HG03175 (cell line): Measurements from ENCODE around the gene TTLL8.
"Not testable (repeated sequence)": the region's sequence is repeated elsewhere in the genome, so short reads cannot be mapped to it uniquely, and the experiment has no call there.

Source experiments
- ATAC-seq: cut with Tn5 transposase; IDR thresholded peaks from one replicate; pipeline ENCODE4 v1.9.1; 2021; ENCODE audit warnings: mild to moderate bottlenecking, moderate library complexity; ENCODE audit not compliant: unreplicated experiment

The TTLL8 gene

GRCh38 chr22:50058061-50058905, at the start of gene TTLL8:
Gene TTLL8, minus strand, starts transcription at chr22:50058298.
- ATAC-seq: no peak

GRCh38 chr22:50107529-50107928, 49.4 kb upstream of the TTLL8 start:
- no peak for ATAC-seq

- no peak for ATAC-seq
Observed at GRCh38 chr22:50105208-50106100, 47.4 kb upstream of the TTLL8 start.

GRCh38 chr22:50104141-50104544, 46.0 kb upstream of the TTLL8 start:
- ATAC-seq: no peak

- ATAC-seq: no peak
Observed at GRCh38 chr22:50102946-50103345, 44.8 kb upstream of the TTLL8 start.

GRCh38 chr22:50101870-50102565, 43.9 kb upstream of the TTLL8 start:
- no peak for ATAC-seq

GRCh38 chr22:50098052-50098451, 40.0 kb upstream of the TTLL8 start:
- ATAC-seq: no peak

- ATAC-seq: no peak
Observed at GRCh38 chr22:50092342-50092741, 34.2 kb upstream of the TTLL8 start.

- no peak for ATAC-seq
Observed at GRCh38 chr22:50091092-50091768, 33.1 kb upstream of the TTLL8 start.

- ATAC-seq: no peak
Observed at GRCh38 chr22:50090412-50090714, 32.3 kb upstream of the TTLL8 start.

- no peak for ATAC-seq
Observed at GRCh38 chr22:50089682-50090411, 31.7 kb upstream of the TTLL8 start, which contains the start of gene MOV10L1. Gene MOV10L1, plus strand, starts transcription at chr22:50090006. Its CDS starts 83 bp downstream, at chr22:50090089.

- no peak for ATAC-seq
Observed at GRCh38 chr22:50089231-50089630, 31.1 kb upstream of the TTLL8 start.

- no peak for ATAC-seq
Observed at GRCh38 chr22:50088096-50088495, 30.0 kb upstream of the TTLL8 start.

- no peak for ATAC-seq
Observed at GRCh38 chr22:50087646-50088045, 29.5 kb upstream of the TTLL8 start.

GRCh38 chr22:50086975-50087374, 28.9 kb upstream of the TTLL8 start:
- ATAC-seq: not testable (repeated sequence)

- ATAC-seq: no peak
Observed at GRCh38 chr22:50086526-50086925, 28.4 kb upstream of the TTLL8 start.

- no peak for ATAC-seq
Observed at GRCh38 chr22:50085211-50085972, 27.3 kb upstream of the TTLL8 start, which contains the start of gene MLC1. Gene MLC1, minus strand, starts transcription at chr22:50085426. Its CDS starts 524 bp downstream, at chr22:50084902.

- ATAC-seq: no peak
Observed at GRCh38 chr22:50084614-50085021, 26.5 kb upstream of the TTLL8 start.

- ATAC-seq: no peak
Observed at GRCh38 chr22:50084080-50084477, 26.0 kb upstream of the TTLL8 start.
